ENCODE results near the gene SCGB1C2. TPM values are rescaled to one million over a fixed set of nuclear protein-coding genes. Genes with fewer than 3 reads are reported as not detected.

The SCGB1C2 gene
- total and polyA plus RNA-seq, 7 donors, result not detected

GRCh38 chr17:142102-142661 lies 4.8 kb downstream of the SCGB1C2 start:
- Histone ChIP-seq H3K36me3 (ENCODE audit: insufficient read depth in 1 of 2, low read depth in 1 of 2) (no peaks in the 10 kb centered on the region), H3K27me3 (ENCODE audit: insufficient read depth in 3 of 3, low read length in 2 of 3) (no peaks in the 10 kb centered on the region), H3K9me3 (no peaks in the 10 kb centered on the region), H3K4me3 (no peak overlapping the region), H3K4me1 (no peaks in the 10 kb centered on the region), H3K27ac (no peak overlapping the region)
- DNase-seq, result peak; percentile 35 to 68
- no peak for TF ChIP-seq CTCF (IDR thresholded peaks at IDR 0.05)
- ATAC-seq, result no peak
- WGBS, 3 donors, result 90 to 93% (median 91%) methylated on average over 23 of the region's 23 CpGs
- intact Hi-C loops (cut with DNase I), result no loop called here

DNA sequence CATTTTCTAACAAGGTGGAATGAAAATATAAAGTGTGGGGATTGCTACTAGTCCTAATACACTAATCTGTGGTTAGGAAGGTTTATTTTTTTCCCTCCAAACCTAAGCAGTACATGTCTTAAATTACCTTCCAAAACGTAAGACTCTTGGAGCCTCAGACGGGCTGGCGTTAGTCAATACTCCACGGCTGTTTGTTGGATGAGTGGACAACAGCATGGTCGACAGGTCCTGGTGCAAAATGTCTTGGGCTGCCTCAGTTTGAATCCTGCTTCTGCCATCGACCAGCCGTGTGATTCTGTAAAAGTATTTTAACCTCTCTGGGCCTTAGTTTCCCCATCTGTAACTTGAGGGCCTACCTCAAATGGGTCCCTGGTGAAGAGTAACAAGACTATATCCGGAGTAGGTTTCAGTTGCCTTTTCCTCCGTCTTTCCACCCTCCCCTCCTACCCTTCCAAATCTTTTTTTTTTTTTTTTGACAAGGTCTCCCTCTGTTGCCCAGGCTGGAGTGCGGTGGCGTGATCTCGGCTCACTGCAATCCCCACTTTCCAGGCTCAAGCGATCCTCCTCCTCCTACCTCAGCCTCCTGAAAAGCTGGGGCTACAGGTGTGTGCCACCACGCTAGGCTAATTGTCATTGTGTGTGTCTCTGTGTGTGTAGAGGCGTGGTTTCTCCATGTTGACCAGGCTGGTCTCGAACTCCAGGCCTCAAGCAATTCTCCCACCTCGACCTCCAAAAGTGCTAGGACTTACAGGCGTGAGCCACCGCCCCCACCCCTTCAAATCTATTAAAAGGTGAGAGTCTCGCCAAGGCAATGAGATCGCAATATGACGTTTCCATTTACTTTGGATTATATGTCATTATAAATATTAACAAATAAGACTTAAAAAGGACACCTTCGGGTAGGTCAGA lies 5.8 kb downstream of the SCGB1C2 start:
- no peak overlapping the region for H3K4me3 ChIP-seq
- intact Hi-C loops (cut with DNase I), result no loop called here
- no peak overlapping the region for H3K27ac ChIP-seq
- no peaks in the 10 kb centered on the region for H3K9me3 ChIP-seq
- no peaks in the 10 kb centered on the region for H3K27me3 ChIP-seq (ENCODE audit: insufficient read depth in 3 of 3, low read length in 2 of 3)
- no peaks in the 10 kb centered on the region for H3K4me1 ChIP-seq
- DNase-seq, result peak in 1 of 2 donors; percentile 6
- no peaks in the 10 kb centered on the region for H3K36me3 ChIP-seq (ENCODE audit: insufficient read depth in 1 of 2, low read depth in 1 of 2)
- no peak for ATAC-seq
- 76 to 83% (median 79%) methylated on average over 23 of the region's 23 CpGs for WGBS, 3 donors
- TF ChIP-seq CTCF (IDR thresholded peaks at IDR 0.05), result no peak

GRCh38 chr17:143785-144281 lies 6.5 kb downstream of the SCGB1C2 start:
- H3K27ac ChIP-seq, result no peak overlapping the region
- peak; percentile 84 to 93 for DNase-seq
- peak; percentile 94 for TF ChIP-seq CTCF (IDR thresholded peaks at IDR 0.05)
- H3K4me3 ChIP-seq, result no peak overlapping the region
- intact Hi-C loops (cut with DNase I), result loop anchor here in 1 of 2 donors (2.0 kb wide), 1 partner anchor 243 kb away; no protein-coding TSS in a partner anchor
- WGBS, 3 donors, result 2% methylated on average over 25 to 44 of the region's 44 CpGs
- no peaks in the 10 kb centered on the region for H3K36me3 ChIP-seq (ENCODE audit: insufficient read depth in 1 of 2, low read depth in 1 of 2)
- peak; percentile 91 to 97 (median 94) for ATAC-seq
- H3K9me3 ChIP-seq, result no peaks in the 10 kb centered on the region
- no peaks in the 10 kb centered on the region for H3K4me1 ChIP-seq
- H3K27me3 ChIP-seq (ENCODE audit: insufficient read depth in 3 of 3, low read length in 2 of 3), result no peaks in the 10 kb centered on the region

DNA sequence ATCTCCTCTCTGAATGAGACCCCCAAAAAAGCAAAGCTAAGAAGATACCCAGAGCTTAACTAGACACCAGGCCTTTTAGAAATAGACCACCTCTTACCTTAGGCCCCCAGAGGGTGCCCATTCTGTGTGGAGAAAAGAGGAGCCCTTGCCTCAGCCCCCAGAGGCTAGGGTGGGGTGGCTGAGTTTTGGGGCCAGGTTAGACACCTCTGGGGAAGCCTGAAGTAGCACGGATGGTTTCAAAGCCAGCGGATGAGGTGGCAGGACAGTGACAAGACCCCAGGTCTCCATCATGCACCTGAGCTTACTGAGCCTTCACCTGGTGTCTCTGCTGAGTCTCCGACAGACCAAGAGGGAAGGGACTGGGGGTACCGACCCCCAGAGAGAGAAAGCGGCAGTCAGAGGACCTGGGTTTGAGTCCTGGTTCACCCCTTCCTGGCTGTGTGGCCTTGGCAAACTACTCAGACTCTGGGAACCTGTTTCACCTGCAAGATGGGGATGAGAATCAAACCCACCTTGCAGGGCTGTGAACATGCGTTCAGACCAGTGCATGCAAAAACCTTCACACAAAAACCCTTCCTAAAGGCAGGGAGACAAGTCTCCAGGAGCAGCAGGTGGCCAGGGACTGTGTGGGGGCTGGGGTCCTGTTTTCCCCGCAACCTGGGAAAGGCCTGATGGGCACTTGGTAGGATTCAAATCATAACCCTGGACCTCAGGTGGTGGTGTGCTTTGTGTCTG lies 7.7 kb downstream of the SCGB1C2 start:
- WGBS, 3 donors, result 81 to 97% (median 92%) methylated on average over 7 of the region's 7 CpGs

More for the DNA sequence above, 7.7 kb downstream of the SCGB1C2 start:
- Histone ChIP-seq H3K36me3 (ENCODE audit: insufficient read depth in 1 of 2, low read depth in 1 of 2) (no peaks in the 10 kb centered on the region), H3K9me3 (no peaks in the 10 kb centered on the region), H3K4me1 (no peaks in the 10 kb centered on the region), H3K27ac (no peak overlapping the region), H3K4me3 (no peak overlapping the region), H3K27me3 (ENCODE audit: insufficient read depth in 3 of 3, low read length in 2 of 3) (no peaks in the 10 kb centered on the region)
- intact Hi-C loops (cut with DNase I), result loop anchor here (2.0 to 5.0 kb wide), 2 partner anchors 242 kb away; no protein-coding TSS in a partner anchor
- ATAC-seq (no peak), DNase-seq (peak in 1 of 2 donors; percentile 2)
- TF ChIP-seq CTCF (IDR thresholded peaks at IDR 0.05), result no peak
